AG08396 (cell line): ENCODE measurements around the gene HMCN2.

Experiments
- DNase-seq: peaks from one replicate; pipeline ENCODE4 v3.0.0; 2012; ENCODE audit warnings: low spot score, mixed read lengths

The HMCN2 gene

GRCh38 chr9:130290291-130291181, 25.0 kb downstream of the HMCN2 start:
- DNase-seq, result no peak

GRCh38 chr9:130291474-130291873, 25.9 kb downstream of the HMCN2 start:
- no peak for DNase-seq

GRCh38 chr9:130292106-130292505, 26.5 kb downstream of the HMCN2 start:
- no peak for DNase-seq

GRCh38 chr9:130294664-130295063, 29.1 kb downstream of the HMCN2 start:
- no peak for DNase-seq

- no peak for DNase-seq
Observed at GRCh38 chr9:130295431-130295830, 29.9 kb downstream of the HMCN2 start.

- DNase-seq, result no peak
Observed at GRCh38 chr9:130295945-130296782, 30.6 kb downstream of the HMCN2 start.

- no peak for DNase-seq
Observed at GRCh38 chr9:130296783-130297055, 31.2 kb downstream of the HMCN2 start.

GRCh38 chr9:130297371-130297770, 31.8 kb downstream of the HMCN2 start:
- DNase-seq, result no peak

GRCh38 chr9:130298662-130299279, 33.2 kb downstream of the HMCN2 start:
- DNase-seq, result no peak

GRCh38 chr9:130299785-130300615, 34.4 kb downstream of the HMCN2 start:
- no peak for DNase-seq

- no peak for DNase-seq
Observed at GRCh38 chr9:130300739-130301138, 35.2 kb downstream of the HMCN2 start.

GRCh38 chr9:130301483-130302286, 36.1 kb downstream of the HMCN2 start:
- DNase-seq, result peak; percentile 72

GRCh38 chr9:130302785-130303612, 37.4 kb downstream of the HMCN2 start:
- DNase-seq, result no peak

GRCh38 chr9:130303613-130304055, 38.1 kb downstream of the HMCN2 start:
- no peak for DNase-seq

- no peak for DNase-seq
Observed at GRCh38 chr9:130304116-130304515, 38.6 kb downstream of the HMCN2 start.

GRCh38 chr9:130304643-130305042, 39.1 kb downstream of the HMCN2 start:
- DNase-seq, result no peak

- DNase-seq, result no peak
Observed at GRCh38 chr9:130305381-130305780, 39.8 kb downstream of the HMCN2 start.

GRCh38 chr9:130306823-130307666, 41.5 kb downstream of the HMCN2 start:
- DNase-seq, result no peak

- DNase-seq, result no peak
Observed at GRCh38 chr9:130307667-130307943, 42.0 kb downstream of the HMCN2 start.
